ENCODE results near the gene RUSF1. TPM values are rescaled to one million over a fixed set of nuclear protein-coding genes. Genes with fewer than 3 reads are reported as not detected.

The RUSF1 gene
- total and polyA plus RNA-seq, 9 of the 15 experiments (the other 6 are each of a cell fraction or from before 2014, with no cell fraction given) = 0.80 to 52.8 (median 27.6) TPM

DNA sequence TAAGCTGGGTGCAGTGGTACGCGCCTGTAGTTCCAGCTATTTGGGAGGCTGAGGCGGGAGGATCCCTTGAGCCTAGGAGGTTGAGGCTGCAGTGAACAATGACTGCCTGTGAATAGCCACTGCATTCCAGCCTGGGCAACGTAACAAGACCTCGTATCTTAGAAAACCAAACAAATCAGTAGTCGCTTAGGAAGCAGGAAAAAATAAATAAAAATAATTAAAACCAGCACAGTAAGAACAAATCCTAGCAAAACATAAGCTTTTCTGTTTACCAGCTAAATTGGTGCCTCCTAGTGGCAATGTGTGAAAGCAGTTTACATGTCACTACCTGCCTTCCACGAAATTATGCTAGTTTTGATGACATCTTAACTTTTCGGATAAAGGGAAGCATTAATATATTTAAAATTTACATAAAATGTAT, 47.6 kb downstream of the RUSF1 start (continued):
- TF ChIP-seq CTCF (IDR thresholded peaks at IDR 0.05 in 2 of 3, conservative IDR thresholded peaks at IDR 0.05 in 1 of 3; ENCODE audit: insufficient read depth in 2 of 3, low read depth in 1 of 3, low read length in 3 of 3) (peak; percentile 47 to 75 (median 71); a peak in 5 of 6 replicates), MEF2D (tag; conservative IDR thresholded peaks at IDR 0.05; ENCODE audit: low read depth) (no peak), ZNF444 (CRISPR knock-in tag; IDR thresholded peaks at IDR 0.05) (no peak), NR2C1 (IDR thresholded peaks at IDR 0.05) (no peak), NR2C1 (tag; IDR thresholded peaks at IDR 0.05) (no peak), MGA (IDR thresholded peaks at IDR 0.05) (no peak), HSF4 (CRISPR knock-in tag; IDR thresholded peaks at IDR 0.05; ENCODE audit: borderline replicate concordance) (no peak), E4F1 (CRISPR knock-in tag; IDR thresholded peaks at IDR 0.05; ENCODE audit: borderline replicate concordance) (no peak), ZFP1 (CRISPR knock-in tag; IDR thresholded peaks at IDR 0.05) (0 out of 2 replicates have a peak, but pooled peaks have one; percentile 18), KLF1 (tag; IDR thresholded peaks at IDR 0.05) (no peak)

Data from K562 (cell line).